Endodermal cell (in vitro differentiated cells): ENCODE results near the gene KCNQ2. TPM values are rescaled to one million over a fixed set of nuclear protein-coding genes. Genes with fewer than 3 reads are reported as not detected.
A peak's percentile ranks its signal among the peaks of the same experiment; 100 is the strongest.

ENCODE experiments used
- DNase-seq: peaks from one replicate; pipeline ENCODE4 v3.0.0-alpha.2; 2017
- H3K27ac ChIP-seq: 2 replicates; pipeline ENCODE4 v1.5.1; 2013; ENCODE audit warnings: mild to moderate bottlenecking, low read depth, low read length, moderate library complexity
- H3K27me3 ChIP-seq: 2 replicates; pipeline ENCODE4 v1.6.1; 2013; ENCODE audit warnings: mild to moderate bottlenecking, low read length, moderate library complexity; ENCODE audit not compliant: insufficient read depth, control insufficient read depth, poor library complexity, severe bottlenecking
- H3K36me3 ChIP-seq: 2 replicates; pipeline ENCODE4 v1.7.0; 2013; ENCODE audit warnings: mild to moderate bottlenecking, low read length, moderate library complexity; ENCODE audit not compliant: control insufficient read depth, insufficient read depth
- H3K4me1 ChIP-seq: one replicate; pipeline ENCODE4 v1.7.0; 2013; ENCODE audit warnings: low read length; ENCODE audit not compliant: control insufficient read depth, insufficient read depth
- H3K4me3 ChIP-seq: 2 replicates; pipeline ENCODE4 v1.5.1; 2013; ENCODE audit warnings: mild to moderate bottlenecking, low read length, moderate library complexity
- H3K9ac ChIP-seq: 2 replicates; pipeline ENCODE4 v1.6.1; 2013; ENCODE audit warnings: mild to moderate bottlenecking, low read length, moderate library complexity; ENCODE audit not compliant: poor library complexity, severe bottlenecking; ENCODE audit errors: extremely low read depth
- H3K9me3 ChIP-seq: 2 replicates; pipeline ENCODE4 v1.6.1; 2013; ENCODE audit warnings: mild to moderate bottlenecking, low read length, moderate library complexity; ENCODE audit not compliant: control insufficient read depth
- H3K27ac Mint-ChIP-seq: 2 replicates; pipeline ENCODE4 v1.8.0; 2020; ENCODE audit warnings: mixed read lengths
- H3K27me3 Mint-ChIP-seq: 2 replicates; pipeline ENCODE4 v1.8.0; 2021; ENCODE audit warnings: mild to moderate bottlenecking, mixed read lengths; ENCODE audit not compliant: insufficient read depth
- H3K36me3 Mint-ChIP-seq: 2 replicates; pipeline ENCODE4 v1.8.0; 2020; ENCODE audit warnings: low read depth, mixed read lengths
- H3K4me1 Mint-ChIP-seq: 2 replicates; pipeline ENCODE4 v1.8.0; 2020; ENCODE audit warnings: mixed read lengths
- H3K4me3 Mint-ChIP-seq: 2 replicates; pipeline ENCODE4 v1.8.0; 2020; ENCODE audit warnings: mild to moderate bottlenecking, moderate library complexity, mixed read lengths
- H3K9me3 Mint-ChIP-seq: 2 replicates; pipeline ENCODE4 v1.8.0; 2020; ENCODE audit warnings: mild to moderate bottlenecking, mixed read lengths
- WGBS, 2 experiments: methylation state at CpG; one replicate each; pipeline versions ENCODE4 v1.1.5 to v1.1.7; 2013; ENCODE audit warnings: missing lambda C conversion rate in 2 of 2, mixed read lengths in 1 of 2; ENCODE audit not compliant: insufficient coverage in 1 of 2, insufficient read length in 1 of 2; 5-methylcytosine and 5-hydroxymethylcytosine counted together
- total RNA-seq, 2 donors: library from RNA; stranded (reverse); fragmentation: NEBNext Ultra II Directional in 1 of 2; extraction: Animal tissue kit (Norgen Biotek cat#: 25700) in 1 of 2; gene quantifications; 2 replicates in 1 of 2; 3 replicates in 1 of 2; pipeline ENCODE4 v1.2.1, GENCODE V29; 2021
- TF ChIP-seq, protein P1 (sequence below): fragments of 200-600 bp; sonication (generic); conservative IDR thresholded peaks from 2 replicates; pipeline ENCODE4 v1.5.0; 2021; ENCODE audit warnings: antibody characterized with exemption, mild to moderate bottlenecking

The KCNQ2 gene
- total RNA-seq, 2 donors from 2014 or later = 36.4 to 62.8 TPM

DNA sequence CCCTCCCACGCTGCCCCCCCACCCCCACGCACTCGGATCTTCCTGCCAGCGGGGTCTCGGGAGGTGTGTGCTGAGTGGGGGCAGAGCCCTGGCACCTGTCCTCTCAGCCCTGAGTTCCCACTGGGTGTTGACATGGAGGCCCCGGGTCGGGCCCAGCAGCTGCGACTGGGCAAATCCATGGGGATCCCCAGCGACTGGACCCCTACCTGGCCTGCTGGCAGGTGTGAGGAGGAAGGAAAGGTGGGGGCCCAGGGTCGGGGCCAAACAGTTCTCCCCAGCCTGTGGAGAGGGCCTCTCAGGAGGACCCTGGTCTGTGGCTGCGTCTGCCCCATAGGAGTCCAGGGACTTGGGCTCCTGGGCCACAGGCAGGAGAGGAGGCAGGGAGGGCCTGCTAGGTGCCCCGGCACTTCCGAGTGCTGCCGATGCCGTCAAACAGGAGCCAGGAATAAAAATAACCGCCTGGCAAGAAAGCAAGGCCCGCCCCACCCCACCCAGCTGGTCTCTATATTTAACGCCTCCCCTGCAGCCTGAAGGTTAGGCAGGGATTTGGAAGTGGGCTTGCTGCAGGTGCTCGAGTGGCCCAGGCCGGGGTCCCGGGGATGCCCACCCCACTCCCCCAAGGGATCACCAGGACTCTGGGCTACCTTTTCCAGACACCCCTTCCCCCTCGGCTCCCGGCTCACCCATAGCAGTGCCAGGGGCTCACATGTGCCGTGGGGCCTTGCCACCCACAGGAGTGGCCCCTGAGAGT, 27.9 kb upstream of the KCNQ2 start:
- Mint-ChIP-seq H3K9me3 (peaks cover 7% of the 10 kb centered on the region), H3K27me3 (peaks cover 55% of the 10 kb centered on the region), H3K4me1 (no peaks in the 10 kb centered on the region), H3K27ac (no peak overlapping the region), H3K4me3 (peak overlapping the region; percentile 38), H3K36me3 (no peaks in the 10 kb centered on the region)
- Histone ChIP-seq H3K36me3 (no peaks in the 10 kb centered on the region), H3K4me1 (no peaks in the 10 kb centered on the region), H3K4me3 (no peak overlapping the region), H3K27ac (no peak overlapping the region), H3K9me3 (peaks cover 7% of the 10 kb centered on the region), H3K9ac (no peak overlapping the region), H3K27me3 (peaks cover 36% of the 10 kb centered on the region)
- WGBS, 2 experiments = 91 to 96% methylated on average over 15 to 24 of the region's 24 CpGs
- peak; percentile 52 for DNase-seq
- TF ChIP-seq, protein P1, sequence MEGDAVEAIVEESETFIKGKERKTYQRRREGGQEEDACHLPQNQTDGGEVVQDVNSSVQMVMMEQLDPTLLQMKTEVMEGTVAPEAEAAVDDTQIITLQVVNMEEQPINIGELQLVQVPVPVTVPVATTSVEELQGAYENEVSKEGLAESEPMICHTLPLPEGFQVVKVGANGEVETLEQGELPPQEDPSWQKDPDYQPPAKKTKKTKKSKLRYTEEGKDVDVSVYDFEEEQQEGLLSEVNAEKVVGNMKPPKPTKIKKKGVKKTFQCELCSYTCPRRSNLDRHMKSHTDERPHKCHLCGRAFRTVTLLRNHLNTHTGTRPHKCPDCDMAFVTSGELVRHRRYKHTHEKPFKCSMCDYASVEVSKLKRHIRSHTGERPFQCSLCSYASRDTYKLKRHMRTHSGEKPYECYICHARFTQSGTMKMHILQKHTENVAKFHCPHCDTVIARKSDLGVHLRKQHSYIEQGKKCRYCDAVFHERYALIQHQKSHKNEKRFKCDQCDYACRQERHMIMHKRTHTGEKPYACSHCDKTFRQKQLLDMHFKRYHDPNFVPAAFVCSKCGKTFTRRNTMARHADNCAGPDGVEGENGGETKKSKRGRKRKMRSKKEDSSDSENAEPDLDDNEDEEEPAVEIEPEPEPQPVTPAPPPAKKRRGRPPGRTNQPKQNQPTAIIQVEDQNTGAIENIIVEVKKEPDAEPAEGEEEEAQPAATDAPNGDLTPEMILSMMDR = no peak

DNA sequence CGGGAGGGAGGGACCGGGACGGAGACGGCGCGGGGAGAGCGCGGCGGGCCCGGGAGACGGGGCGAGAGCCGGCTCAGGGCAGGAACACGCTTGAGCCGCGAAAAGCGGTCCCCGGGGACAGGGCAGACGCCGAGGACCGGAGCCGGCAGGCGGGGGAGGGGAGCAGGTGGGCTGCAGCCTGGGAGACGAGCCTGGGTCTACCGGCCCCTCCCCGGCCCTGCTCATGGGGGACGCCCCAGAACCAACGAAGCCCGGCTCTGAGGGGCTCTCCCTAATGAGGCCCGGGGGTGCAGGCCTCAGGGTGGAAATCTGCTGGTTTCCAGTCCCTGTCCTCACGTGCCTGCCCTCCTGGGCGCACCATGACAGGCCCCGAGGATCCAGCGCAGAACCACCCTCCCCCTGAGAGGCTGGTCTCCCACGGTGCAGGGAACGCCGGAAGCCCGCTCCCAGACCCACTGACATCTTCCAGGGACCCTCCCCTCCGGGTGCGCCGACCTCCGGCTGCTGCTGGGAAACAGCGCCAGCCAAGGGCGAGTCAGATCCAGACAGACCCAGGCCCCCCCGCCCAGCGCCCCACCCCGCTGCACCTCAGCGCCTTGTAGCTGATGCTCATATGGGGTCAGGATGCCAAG, 27.0 kb upstream of the KCNQ2 start:
- H3K9me3 Mint-ChIP-seq = no peaks in the 10 kb centered on the region
- H3K9me3 ChIP-seq = peaks cover under 1% of the 10 kb centered on the region
- peaks cover 50% of the 10 kb centered on the region for H3K27me3 Mint-ChIP-seq
- no peak overlapping the region for H3K9ac ChIP-seq
- WGBS, 2 experiments = 21 to 23% methylated on average over 20 to 48 of the region's 48 CpGs
- H3K36me3 Mint-ChIP-seq = no peaks in the 10 kb centered on the region
- H3K4me1 Mint-ChIP-seq = no peaks in the 10 kb centered on the region
- H3K4me1 ChIP-seq = no peaks in the 10 kb centered on the region
- no peaks in the 10 kb centered on the region for H3K36me3 ChIP-seq
- DNase-seq = peak; percentile 73
- H3K27ac ChIP-seq = no peak overlapping the region
- no peak overlapping the region for H3K4me3 ChIP-seq
- peaks cover 36% of the 10 kb centered on the region for H3K27me3 ChIP-seq
- peak overlapping the region; percentile 38 for H3K4me3 Mint-ChIP-seq
- TF ChIP-seq, protein P1 = no peak
- no peak overlapping the region for H3K27ac Mint-ChIP-seq

DNA sequence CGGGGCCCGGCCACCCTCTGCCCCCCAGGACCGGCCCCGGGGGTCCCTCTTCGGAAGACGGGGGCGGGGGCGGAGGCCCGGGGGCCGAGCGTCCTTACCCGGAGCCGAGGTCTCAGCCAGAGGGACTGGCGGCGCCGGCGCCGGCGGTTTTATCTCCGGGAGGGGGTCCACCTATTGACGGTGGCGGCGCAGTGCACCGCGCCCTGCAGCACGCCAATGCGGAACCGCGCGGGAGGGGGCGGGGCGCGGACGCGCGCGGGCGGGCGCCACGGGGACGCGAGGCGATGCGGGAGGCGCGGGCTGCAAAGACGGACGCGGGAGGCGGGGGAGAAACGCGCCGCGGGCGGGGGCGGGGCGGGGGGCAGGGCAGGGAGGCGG, 26.5 kb upstream of the KCNQ2 start, which contains the start of gene EEF1A2:
Gene EEF1A2 (minus strand): TSS at position 124 of the 378 bp plus-strand sequence. CDS start 1,320 bp downstream, outside the sequence.
- WGBS, 2 experiments = 0% methylated on average over 8 to 54 of the region's 58 CpGs
- no peaks in the 10 kb centered on the region for H3K4me1 Mint-ChIP-seq
- TF ChIP-seq, protein P1 = no peak
- peaks cover 36% of the 10 kb centered on the region for H3K27me3 ChIP-seq
- peak within 1 kb of the TSS; percentile 43 for H3K4me3 Mint-ChIP-seq
- no peak within 1 kb of the TSS for H3K27ac Mint-ChIP-seq
- no peak within 1 kb of the TSS for H3K9ac ChIP-seq
- peak; percentile 66 for DNase-seq
- no peaks in the 10 kb centered on the region for H3K9me3 ChIP-seq
- H3K4me1 ChIP-seq = no peaks in the 10 kb centered on the region
- no peaks in the 10 kb centered on the region for H3K36me3 ChIP-seq
- peaks cover 47% of the 10 kb centered on the region for H3K27me3 Mint-ChIP-seq
- no peak within 1 kb of the TSS for H3K4me3 ChIP-seq
- H3K27ac ChIP-seq = no peak within 1 kb of the TSS
- H3K36me3 Mint-ChIP-seq = no peaks in the 10 kb centered on the region
- no peaks in the 10 kb centered on the region for H3K9me3 Mint-ChIP-seq
